Dedifferentiated amniotic fluid mesenchymal stem cell (primary cell): Measurements from ENCODE around the gene EDEM2.
"Not testable (repeated sequence)": the region's sequence is repeated elsewhere in the genome, so short reads cannot be mapped to it uniquely, and the experiment has no call there.

ENCODE experiments used
- DNase-seq: peaks from one replicate; pipeline ENCODE4 v3.0.0-alpha.2; 2016; ENCODE audit errors: extremely low spot score

Gene EDEM2

DNA sequence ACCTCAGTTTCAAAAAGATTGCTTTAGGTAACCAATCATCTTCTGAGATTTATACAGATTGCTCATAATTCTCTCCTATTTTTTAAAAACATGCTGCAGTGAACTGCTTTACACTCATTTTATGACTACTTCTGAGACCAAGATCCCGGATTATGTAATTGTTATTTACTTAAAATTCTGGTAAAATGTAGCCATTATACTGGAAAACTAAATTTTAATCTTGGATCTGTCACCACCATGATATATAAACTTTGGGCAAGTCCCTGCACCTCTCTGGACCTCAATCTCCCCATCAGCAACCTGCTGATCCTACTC, 24.3 kb upstream of the EDEM2 start:
- DNase-seq: no peak

GRCh38 chr20:35168701-35169409, 21.7 kb upstream of the EDEM2 start:
- not testable (repeated sequence) for DNase-seq

DNA sequence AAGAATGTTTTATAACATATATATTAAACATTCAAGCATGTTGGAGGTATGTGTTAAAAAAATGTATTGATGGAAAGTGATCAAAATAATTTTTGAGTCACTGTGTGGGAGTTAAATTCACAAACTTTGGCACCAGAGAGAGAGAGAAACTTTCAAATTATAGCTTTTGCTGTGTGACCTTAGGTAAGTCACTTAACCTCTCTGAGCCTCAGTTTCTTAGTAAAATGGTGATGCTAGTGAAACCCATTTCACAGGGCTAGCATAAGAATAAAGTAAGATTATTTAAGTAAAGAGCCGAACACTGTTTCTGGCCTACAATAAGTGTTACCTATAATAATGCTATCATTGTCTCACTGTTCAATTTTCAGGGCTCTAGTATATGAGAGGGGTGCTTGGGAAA, 20.7 kb upstream of the EDEM2 start:
- DNase-seq: no peak

DNA sequence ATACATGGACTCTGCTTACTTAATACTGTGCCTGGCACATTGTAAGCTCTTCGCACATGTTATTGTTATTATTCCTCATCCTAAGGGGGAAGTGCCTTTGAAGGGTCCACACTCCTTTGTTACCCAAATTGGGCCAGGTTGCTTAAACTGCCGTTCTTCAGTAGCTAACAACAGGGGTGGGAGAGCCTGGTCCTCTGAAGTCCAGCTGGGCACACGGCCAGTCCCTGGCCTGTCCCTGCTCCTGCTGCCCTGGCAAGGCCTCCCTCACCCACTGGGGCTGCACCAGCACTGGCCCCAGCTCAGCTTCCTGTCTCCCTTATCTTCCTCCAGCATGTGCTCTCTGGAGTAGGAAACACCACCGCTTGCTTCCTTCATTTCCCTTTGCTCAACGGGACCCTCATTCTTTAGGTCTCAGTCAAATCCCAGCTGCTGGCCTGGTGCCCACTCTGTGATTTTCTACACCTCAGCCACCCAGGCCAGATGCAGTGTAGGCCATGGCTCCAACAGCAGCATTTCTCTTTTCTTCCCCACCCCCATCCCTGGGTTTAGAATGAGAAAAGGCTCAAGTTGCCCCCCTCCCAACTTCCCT, 19.2 kb upstream of the EDEM2 start:
- no peak for DNase-seq

- DNase-seq: no peak
Observed at GRCh38 chr20:35165221-35166185, 18.4 kb upstream of the EDEM2 start.

DNA sequence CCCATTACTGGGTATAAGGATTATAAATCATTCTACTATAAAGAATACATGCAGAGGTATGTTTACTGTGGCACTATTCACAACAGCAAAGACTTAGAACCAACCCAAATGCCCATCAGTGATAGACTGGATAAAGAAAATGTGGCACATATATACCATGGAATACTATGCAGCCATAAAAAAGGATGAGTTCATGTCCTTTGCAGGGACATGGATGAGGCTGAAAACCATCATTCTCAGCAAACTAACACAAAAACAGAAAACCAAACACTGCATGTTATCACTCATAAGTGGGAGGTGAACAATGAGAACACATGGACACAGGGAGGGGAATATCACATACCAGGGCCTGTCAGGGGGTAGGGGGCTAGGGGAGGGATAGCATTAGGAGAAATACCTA, 17.4 kb upstream of the EDEM2 start:
- DNase-seq: not testable (repeated sequence)

DNA sequence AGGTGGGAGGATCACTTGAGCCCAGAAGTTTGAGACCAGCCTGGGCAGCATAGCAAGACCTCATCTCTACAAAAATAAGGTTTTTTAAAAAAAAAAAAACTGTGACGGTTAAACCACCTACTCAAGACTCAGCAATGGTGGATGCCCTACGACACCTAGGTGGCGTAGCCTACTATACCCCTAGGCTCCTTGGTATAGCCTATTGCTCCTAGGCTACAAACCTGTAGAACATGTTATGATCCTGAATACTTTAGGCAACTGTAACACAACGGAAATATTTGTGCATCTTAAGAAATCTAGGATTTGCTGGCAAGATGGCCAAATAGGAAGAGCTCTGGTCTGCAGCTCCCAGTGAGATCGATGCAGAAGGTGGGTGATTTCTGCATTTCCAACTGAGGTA, 13.2 kb upstream of the EDEM2 start:
- DNase-seq: not testable (repeated sequence)

DNA sequence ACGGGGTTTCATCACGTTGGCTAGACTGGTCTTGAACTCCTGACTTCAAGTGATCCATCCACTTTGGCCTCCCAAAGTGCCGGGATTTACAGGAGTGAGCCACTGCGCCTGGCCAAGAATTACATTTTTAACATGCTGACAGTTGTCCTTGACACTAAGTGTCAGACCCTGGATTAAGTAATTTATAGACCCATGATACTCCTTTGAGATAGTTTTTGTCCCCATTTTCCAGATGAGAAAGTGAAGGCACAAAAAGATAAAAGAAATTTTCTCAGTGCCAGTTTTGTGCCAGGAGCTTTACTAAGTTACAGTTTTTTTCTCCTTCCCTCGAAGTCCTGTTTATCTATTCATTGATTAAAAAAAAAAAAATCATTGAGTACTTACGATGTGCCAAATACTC, 9.8 kb upstream of the EDEM2 start:
- no peak for DNase-seq

DNA sequence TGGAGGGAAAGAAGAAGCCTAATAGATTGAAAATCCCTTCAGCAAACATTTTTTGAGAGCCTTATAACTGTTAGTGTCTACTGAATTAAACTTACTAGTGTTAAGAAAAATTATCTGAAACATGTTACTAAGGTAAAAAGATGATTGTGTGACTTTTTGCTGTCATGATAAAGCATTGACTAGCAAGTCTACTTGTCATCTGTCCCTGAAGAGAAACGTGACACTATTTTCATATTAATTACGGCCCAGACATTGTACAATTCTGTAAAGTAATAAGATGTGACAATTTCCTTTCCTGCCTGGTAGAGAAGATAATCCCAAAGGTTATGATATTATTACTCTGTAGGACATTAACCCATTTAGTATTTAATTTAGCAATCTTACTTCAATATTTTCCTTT, 8.8 kb upstream of the EDEM2 start:
- DNase-seq: no peak

DNA sequence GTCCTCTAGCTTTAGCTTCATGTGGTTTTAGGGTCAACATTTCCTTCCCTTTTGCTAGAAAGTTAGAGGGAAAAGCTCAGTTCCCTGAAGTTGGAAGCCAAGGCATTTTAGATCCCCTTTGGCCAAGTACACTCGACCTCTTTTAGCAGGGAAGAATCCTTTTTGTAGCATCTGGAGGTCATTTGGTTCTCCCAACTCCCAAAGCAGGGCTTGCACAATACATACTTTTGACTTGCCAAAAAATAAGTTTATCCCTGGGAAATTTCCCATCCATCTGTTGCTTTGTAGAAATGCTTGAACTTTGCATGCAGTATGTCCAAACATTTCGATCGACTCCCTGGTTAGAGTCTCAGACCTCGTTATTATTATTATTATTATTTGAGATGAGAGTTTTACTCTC, 4.6 kb upstream of the EDEM2 start:
- DNase-seq: peak; percentile 35

GRCh38 chr20:35150846-35151579, 3.9 kb upstream of the EDEM2 start:
- DNase-seq: no peak

- not testable (repeated sequence) for DNase-seq
Observed at GRCh38 chr20:35147575-35148071, 487 bp upstream of the EDEM2 start.

GRCh38 chr20:35146299-35146919, 727 bp downstream of the EDEM2 start:
- no peak for DNase-seq

DNA sequence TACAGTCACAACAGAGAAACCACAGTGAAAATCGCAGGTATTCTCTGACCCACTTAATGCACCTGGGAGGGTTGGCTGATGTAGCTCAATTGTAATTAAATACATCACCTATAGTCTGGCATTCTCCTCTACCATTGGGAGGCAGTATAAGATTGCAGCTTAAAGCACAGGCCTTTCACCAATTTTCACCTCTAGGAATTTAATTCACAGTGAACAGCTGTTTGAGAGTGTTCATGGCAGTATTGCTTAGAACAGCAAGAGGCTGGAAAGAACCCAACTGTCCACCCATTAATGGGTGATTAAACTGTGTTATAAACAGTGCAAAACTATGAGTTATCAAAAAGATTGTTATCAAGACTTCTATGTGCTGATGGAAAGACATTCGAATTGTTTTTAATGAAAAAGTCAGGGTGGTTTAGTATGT, 2.0 kb downstream of the EDEM2 start:
- DNase-seq: no peak

DNA sequence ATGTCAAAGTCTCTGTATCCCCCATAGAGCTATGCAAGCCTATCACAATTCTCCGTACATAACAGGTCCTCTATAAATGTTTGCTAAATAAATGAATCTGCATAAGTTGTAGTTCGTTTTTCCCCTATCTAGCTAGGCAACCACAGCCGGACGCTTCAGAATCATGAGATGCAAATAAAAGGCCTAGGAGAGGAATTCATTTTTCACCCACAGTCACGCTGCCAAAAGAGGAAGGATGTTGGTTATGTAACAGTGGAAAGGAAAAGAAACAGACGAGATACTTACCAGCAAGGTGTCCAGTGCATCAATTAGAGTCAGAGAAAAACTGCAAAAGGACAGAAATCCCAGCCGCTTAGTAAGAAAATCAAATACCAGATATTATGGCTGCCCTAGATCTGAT, 2.4 kb downstream of the EDEM2 start:
- DNase-seq: no peak

GRCh38 chr20:35135867-35136586, 11.1 kb downstream of the EDEM2 start:
- no peak for DNase-seq

DNA sequence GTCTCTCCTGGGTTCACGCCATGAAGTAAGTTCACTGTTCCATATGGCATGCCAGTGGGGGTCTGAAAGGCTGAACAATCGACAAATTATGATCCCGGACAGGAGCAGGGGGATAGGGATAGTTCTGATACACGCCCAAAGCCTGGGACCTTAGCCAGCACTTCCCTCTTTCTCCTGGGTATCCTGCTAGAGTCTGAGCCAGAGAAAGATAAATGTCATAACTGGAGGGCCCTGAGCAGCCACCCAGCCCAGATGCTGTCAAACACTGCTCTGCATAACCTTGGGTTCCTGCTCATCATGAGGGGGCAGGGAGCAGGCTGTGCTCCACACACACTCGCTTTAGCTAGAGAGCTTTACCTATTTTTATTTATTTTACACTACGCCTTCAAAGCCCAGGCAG, 12.3 kb downstream of the EDEM2 start:
- DNase-seq: no peak

GRCh38 chr20:35134472-35134871, 12.7 kb downstream of the EDEM2 start:
- no peak for DNase-seq

- DNase-seq: no peak
Observed at GRCh38 chr20:35133735-35134134, 13.4 kb downstream of the EDEM2 start.

GRCh38 chr20:35133031-35133430, 14.1 kb downstream of the EDEM2 start:
- DNase-seq: no peak

DNA sequence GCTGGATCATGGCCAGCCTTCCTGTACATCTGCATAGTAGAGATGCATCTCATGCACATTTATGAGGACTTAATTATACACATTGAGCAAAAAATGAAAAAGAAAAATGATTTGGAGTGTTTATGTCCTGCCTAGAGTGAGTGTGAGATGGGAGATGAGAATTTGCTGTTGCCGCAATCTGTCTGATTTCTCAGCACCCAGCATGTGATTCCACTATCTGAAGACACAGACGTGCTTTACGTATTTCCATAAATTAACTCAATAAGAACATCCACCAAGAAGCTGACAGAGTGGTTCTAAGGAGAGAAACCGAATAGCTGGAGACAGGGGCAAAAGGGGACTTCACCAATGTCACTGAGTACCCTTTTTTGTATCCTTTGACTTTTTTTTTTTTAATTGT, 15.2 kb downstream of the EDEM2 start:
- DNase-seq: no peak
